Body of pancreas (tissue), 4 donors: ENCODE results near the gene CENPM.

Source experiments
- CTCF ChIP-seq, 7 experiments: fragments of 450-650 bp in 4 of 7; fragments of 200-600 bp in 3 of 7; sonication (generic) in 3 of 7; IDR thresholded peaks; one replicate each; pipeline ENCODE4 v1.5.1; 2016 to 2019; ENCODE audit warnings: antibody characterized with exemption in 7 of 7
- POLR2A ChIP-seq, 3 donors: fragments of 450-650 bp; IDR thresholded peaks; one replicate each; pipeline ENCODE4 v1.6.1; 2016; ENCODE audit warnings: antibody characterized with exemption in 3 of 3, mild to moderate bottlenecking in 2 of 3

- TF ChIP-seq POLR2A (IDR thresholded peaks at IDR 0.05), result no peak
- TF ChIP-seq CTCF (IDR thresholded peaks at IDR 0.05), result no peak
Measured at GRCh38 chr22:41927813-41928212, 19.1 kb downstream of the CENPM start.
